HG03439 (cell line): Measurements from ENCODE around the gene EFNA2.

Source experiments
- ATAC-seq: cut with Tn5 transposase; IDR thresholded peaks from one replicate; pipeline ENCODE4 v1.9.1; 2021; ENCODE audit warnings: mild to moderate bottlenecking, moderate library complexity; ENCODE audit not compliant: unreplicated experiment

Gene EFNA2

DNA sequence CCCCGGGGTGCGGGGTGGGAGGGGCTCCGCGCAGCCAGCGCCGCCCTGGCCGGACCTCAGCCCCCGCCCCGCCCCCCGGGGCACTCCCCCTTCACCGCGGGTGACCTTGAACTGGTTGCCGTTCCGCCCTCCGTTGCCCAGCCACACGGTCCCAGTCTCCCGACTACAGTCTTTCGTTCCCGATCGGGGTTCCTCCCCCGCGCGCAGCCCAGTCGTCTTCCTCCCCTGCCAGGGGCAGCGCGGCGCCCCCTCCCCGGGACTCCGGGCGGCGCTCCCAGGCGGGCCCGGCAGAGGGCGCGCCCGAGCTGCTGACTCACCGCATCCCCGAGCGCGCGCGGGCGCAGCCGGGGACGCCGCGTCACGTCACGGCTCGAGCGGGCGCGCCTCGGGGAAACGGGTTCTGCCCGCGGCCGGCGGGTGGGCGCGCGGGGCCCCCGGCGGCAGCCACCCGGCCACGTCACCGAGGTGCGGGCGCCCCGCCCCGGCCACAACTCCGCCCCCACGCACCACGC is 36.8 kb upstream of the EFNA2 start:
- peak; percentile 36 for ATAC-seq

DNA sequence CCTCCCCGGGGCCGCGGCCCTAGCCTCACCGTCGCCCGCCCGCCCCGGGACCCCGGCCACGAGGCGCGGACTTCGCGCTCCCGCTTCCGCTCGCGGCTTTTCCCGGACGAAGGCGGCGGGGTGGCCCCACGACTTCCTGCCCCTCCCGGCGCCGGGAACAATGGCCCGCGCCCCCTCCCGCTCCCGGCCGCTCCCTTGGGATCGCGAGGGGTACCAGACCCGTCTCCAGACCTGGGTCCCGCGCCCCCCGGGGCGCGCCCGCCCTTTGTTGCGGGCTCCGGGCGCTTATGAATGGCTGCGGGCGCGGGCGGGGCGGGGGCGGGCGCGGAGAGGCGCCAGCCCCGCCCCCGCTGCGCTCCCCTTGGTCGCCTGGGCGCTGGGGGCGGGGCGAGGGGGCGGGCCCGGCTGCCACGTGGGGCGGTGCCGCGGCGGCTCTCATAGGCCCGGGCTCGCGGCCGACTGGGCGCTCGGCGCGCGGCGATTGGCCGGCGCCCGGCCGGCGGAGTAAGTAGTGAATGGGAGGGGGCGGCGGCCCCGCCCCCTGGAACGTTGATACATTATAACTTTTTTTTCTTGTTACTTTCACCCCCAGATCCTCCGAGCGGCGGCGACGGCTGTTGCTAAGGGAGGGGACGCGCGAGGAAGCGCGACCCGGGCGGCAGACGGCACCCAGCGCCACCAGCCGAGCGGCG is 36.2 kb upstream of the EFNA2 start:
- ATAC-seq = peak; percentile 41

DNA sequence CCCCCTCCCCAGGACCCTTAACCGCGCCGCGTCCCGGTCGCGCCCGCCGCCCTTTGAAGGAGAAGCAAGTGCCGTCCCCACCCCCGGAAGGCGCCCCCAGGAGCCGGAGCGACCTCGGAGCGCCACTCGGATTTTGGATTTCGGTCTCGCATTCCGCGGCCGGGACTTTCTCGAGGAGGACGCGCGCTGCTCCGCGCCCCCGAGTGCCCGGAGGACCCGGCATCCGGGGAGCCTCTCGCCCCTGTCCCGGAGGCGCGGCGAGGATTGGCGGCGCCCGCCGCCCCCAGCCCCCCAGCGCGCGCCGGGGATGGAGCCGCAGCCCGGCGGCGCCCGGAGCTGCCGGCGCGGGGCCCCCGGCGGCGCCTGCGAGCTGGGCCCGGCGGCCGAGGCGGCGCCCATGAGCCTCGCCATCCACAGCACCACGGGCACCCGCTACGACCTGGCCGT is 35.7 kb upstream of the EFNA2 start:
- no peak for ATAC-seq

DNA sequence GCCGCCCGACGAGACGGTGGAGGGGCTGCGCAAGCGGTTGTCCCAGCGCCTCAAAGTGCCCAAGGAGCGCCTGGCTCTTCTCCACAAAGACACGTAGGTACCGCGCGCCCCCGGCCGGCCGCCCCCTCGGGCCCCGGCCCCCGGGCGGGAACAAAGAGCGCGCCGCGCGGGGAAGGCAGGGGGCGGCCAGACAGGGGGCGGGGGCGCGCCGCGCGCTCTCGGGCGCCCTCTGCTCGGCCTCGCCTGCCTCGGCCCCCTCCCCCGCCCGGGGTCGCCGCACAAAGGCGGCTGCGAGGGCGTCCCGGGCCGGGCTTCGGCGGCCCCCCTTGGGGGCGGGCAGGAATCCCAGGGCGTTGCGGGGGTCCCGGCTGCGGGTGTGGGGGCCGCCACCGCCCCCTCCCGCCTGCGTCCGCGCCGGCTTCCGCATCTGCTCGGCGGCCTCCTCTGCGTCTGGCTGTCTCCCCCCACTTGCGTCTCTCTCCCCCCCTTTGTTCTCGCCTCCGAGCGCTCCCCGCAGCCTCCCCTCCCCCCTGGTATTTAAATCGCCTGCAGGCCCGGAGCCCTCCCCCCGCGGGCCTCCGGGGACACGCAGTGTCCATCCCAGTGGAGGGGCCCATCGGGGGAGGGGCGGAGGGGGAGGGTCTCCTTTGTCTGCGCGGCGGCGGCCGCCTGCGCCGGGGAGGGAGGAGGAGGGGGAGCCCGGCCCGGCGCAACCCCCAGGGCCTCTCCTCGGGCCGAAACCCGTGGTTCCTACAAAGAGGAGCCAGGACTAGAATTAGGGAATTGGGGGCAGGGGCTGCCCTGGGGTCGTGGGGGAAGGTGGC is 35.0 kb upstream of the EFNA2 start:
- no peak for ATAC-seq

DNA sequence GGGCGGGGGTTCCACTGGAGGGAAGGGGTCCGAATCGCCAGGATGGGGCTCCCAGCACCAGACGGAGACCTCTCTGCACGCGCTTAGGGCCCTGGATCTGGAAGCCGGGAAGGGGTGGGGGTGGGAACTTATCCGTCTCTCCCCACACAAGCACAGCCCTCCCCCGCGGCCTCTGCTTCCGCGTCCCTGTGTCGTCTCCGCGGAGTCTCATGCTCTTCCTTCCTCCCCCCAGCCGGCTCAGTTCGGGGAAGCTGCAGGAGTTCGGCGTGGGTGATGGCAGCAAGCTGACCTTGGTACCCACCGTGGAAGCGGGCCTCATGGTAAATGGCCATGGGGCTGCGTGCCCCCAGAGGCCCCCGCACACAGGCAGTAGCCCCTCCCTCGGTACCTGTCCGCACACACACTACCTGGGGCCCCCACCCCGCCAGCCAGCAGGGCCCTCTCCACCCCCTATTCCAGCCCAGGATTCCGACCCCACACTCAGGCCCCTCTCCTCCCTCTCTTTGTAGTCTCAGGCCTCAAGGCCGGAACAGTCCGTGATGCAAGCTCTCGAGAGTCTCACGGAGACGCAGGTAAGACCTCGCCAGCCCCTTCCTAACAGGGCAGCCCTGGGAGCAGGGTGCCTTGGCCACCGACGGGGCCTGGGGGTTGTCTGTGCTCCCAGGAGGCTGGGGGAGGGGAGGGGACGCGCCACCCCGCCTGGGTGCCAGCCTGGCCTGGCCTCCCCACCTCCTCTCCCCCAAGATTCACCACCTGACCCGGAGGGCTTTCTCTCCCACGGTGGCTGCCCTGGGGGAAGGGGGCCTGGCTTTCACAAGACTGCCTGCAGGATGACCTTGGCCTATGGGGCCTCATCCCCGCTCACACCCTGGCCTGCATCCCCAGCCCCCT is 34.1 kb upstream of the EFNA2 start:
- ATAC-seq = no peak

DNA sequence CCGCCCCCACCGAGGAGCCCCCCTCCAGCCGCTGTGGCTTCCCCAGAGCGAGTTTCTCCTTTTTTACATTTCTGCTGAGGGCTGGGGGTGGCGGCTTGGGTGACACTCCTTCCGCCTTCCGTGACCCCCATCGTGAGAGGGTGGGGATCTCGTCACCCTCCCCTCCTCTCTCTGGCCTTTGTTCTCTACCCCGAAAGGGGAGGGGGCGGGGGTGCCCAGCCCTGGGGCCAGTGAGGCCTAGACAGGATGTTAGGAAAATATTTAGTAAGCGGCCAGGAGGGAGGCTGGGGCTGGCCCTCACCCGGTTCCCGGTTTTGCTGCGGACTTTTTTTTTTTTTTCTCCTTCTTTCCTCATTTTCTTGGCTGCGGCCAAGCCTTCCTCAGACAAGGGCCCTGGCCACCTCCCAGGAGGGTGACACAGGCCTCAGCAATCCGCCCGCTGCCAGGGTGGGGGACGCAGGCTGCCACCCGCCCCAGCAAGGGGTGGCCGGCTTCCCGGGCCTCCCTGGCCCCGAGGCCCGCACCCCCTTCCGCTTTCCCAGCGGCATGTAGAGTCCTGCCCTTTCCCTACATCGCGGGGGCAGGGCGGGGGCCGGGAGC is 33.4 kb upstream of the EFNA2 start:
- no peak for ATAC-seq

DNA sequence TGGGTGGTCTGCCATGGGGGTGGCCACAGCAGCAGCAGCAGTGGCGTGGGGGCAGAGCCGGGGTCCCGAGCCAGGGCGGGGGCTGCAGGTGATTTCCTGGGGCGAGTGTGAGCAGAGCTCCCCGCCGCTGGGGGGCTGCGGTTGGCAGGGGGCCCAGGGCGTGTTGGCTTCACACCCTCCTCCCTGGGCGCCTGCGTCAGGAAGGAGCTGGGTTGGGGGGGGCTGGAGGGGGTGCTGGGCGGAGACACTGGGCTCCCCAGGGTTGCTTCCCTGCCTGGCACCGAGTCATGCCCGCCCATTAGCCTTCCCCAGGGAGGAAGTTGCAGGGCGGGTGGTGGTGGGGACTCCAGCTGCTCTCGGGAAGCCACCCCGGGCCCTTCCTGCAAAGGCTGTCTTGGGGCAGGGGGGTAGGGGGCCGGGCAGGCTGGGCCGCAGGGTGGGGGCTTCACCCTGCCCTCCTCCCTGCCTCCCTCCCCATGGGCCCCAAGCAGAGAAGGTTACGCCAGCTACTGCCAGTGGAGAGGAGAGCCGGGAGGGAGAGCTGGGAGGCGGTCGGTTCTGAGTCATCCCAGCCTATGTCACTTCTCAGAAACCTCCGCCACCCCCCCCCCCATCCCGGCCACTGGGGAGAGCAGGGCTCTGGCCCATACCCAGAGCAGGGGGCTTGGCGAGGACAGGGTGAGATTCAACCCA is 32.7 kb upstream of the EFNA2 start:
- ATAC-seq = no peak

DNA sequence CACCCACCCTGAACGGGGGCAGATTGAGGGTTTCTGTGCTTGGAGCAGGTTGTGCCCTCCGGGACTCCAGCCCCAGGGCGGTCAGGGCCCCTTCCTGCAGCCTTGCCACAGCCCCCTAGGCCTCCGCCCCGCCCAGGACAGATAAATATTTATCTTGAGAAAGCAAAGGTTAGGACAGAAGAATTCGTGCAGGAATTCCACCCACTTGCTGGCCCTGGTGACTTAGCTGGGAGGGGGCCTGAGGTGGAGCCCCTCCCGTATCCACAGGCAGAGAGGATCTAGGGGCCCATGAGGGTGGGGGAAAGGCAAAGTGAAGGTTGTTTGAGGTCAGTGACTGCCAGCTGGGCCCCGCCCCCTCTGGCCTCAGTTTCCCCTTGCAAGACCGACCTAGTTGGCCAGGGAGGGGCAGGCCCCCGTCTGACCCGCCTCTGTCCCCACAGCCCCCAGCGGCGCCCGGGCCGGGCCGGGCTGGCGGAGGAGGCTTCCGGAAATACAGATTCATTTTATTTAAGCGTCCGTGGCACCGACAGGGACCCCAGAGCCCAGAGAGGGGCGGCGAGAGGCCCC is 32.1 kb upstream of the EFNA2 start:
- ATAC-seq = no peak

DNA sequence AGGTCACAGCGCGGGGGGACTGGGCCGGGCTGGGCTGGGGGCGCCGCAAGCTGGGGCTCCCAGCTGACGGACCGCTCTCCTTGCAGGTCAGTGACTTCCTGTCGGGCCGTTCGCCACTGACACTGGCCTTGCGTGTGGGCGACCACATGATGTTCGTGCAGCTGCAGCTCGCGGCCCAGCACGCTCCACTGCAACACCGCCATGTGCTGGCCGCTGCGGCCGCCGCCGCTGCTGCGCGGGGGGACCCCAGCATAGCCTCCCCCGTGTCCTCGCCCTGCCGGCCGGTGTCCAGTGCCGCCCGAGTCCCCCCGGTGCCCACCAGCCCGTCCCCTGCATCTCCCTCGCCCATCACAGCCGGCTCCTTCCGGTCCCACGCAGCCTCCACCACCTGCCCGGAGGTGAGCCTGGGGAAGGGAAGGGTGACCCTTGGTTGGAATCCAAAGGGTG is 31.6 kb upstream of the EFNA2 start:
- ATAC-seq = no peak

DNA sequence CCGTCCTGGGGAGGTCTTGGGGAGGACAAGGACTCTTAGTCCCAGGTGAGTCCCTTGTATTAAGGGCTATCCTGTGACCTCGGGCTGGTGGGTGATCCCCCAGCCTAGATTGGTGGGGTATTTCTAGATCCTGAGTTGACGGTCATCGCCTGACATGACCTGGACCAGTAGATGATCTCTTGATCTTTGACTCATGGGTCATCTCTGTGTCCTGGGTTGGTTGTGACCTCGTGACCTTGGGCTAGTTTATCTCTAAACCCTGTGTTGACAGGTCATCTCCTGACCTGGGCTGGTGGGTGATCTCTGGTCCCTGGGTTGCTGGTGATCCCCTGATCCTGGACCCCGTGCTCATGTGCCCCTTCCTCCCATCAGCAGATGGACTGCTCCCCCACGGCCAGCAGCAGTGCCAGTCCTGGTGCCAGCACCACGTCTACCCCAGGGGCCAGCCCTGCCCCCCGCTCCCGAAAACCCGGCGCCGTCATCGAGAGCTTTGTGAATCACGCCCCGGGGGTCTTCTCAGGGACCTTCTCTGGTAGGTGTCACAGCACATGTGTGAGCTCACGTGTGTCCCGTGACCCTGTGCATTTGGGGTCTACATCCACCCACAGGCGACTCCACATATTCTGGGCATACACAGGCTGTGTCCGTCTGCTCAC is 31.0 kb upstream of the EFNA2 start:
- ATAC-seq = no peak

DNA sequence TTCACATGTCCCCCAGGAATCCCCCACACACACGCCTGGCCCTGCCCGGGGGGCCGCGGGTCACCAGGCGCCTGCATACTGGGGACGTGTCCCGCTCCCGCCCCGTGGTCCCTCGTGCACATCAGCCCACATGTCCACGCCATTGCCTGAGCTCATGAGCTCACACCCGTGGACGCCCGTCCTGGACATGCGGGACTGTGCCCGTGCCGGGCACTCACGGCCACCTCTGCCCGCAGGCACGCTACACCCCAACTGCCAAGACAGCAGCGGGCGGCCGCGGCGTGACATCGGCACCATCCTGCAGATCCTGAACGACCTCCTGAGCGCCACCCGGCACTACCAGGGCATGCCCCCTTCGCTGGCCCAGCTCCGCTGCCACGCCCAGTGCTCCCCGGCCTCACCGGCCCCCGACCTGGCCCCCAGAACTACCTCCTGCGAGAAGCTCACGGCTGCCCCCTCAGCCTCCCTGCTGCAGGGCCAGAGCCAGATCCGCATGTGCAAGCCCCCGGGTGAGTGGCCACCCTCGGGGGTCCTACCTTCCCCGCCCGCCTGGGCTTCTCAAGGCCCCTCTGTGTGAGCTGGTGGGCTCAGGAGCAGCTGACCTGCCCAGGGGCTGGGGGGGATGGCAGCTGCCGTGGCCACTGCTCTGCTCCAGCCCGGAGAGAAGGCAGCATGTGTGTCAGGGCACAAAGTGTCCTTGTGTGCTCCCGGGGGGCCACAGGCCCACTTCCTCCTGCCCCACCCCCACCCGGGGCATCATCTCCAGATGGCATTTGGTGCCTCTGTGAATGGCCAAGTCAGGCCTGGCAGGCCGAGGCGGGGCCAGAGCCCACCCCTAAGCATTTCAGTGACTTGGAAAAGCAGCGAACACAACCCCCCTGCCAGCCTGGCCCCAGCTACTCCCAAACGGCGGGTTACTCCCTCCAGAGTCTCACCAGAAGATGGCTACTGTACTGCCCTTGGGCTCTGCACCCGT is 30.2 kb upstream of the EFNA2 start:
- ATAC-seq = no peak

DNA sequence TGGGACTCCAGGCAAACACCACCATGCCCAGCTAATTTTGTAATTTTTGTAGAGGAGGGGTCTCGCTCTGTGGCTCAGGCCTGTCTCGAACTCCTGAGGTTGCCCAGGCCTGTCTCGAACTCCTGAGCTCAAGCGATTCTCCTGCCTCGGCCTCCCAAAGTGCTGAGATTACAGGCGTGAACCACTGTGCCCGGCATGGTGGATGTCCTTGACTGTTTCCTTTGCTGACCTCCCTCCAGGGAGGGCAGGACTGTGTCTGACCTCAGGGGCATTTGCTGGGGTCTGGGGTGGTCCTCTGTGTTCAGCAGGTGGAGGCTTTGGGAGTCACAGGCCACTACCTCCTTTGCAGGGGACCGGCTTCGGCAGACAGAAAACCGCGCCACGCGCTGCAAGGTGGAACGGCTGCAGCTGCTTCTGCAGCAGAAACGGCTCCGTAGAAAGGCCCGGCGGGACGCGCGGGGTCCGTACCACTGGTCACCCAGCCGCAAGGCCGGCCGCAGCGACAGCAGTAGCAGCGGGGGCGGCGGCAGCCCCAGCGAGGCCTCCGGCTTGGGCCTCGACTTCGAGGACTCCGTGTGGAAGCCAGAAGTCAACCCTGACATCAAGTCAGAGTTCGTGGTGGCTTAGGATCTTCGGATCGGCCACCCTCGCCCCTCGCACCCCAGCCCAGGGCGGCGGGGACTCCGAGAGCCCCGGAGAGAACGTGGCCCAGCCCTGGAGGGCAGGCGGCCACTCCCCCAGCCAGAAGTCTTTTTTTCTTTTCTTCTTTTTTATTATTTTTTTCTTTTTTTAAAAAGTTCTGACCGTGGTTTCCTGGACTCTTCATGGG is 28.8 kb upstream of the EFNA2 start:
- ATAC-seq = no peak

DNA sequence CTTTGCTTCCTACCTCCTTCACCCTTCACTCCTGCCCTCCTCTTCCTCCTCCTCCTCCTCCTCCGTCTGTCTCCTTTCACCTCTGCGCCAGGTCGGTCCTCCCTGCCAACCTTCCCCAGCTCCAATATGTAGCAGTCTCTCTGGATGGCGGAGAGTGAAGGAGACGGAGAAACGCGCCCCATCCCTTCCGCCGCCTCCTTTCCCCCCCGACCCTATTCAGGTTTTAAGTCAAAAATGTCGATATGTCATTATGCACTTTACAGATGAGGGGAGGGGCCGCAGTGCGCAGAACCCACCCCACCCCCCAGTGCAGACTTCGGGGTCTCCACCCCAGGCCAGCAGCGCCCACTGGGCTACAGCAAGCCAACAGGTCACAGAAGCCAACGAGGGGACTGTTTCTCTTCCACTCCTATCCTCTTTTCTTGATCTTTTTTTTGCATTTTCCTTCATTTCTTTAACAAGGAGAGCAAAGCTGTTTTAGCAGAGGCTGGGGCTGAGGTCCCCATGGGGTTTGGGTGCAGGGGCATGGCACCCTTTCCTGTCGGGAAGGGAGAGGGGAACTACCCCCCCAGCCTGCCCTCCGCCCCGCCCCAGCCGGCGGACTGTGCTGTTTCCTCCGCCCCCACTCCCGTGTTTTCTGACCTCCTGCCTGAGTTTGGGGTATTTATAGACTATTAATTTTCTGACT is 28.1 kb upstream of the EFNA2 start:
- ATAC-seq = no peak

DNA sequence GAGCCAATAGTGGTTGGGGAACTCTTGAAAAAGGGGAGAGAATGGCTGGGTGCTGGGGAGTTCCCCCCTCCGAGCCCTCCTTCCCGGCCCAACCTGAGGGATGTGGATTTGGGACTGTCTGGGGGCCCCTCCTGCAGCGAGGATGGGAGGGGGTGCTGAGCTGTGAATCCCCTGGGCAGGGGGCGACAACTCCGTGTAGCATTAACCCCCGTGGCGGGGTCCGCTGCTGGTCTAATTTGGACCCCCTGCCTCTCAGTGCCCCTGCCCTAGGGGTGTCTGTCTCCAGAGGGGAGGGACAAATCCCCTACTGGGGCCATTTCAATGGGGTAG is 27.5 kb upstream of the EFNA2 start:
- ATAC-seq = no peak

DNA sequence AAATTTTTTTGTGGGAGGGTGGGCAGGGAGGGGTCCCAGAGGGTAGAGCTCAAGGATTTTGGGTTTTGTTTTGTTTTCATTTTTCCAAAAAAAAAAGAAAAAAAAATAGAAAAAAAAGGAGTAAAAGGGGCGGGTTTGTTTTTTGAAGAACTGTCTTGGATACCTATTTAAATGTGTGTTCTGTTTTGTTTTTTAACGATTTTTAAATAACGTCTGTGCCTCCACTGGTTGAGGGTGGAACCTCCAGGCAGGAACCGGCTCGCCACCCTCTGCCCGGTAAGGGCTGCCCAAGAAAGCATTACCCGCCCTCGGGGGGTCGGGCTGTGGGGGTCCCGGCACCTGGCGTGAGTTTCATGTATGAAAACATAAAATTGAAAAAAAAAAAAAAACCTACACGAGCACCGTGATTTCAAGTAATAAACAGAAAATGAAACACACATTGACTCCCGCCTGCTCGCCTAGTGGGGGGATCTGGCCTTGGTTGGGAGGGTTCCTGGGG is 26.9 kb upstream of the EFNA2 start:
- ATAC-seq = no peak

DNA sequence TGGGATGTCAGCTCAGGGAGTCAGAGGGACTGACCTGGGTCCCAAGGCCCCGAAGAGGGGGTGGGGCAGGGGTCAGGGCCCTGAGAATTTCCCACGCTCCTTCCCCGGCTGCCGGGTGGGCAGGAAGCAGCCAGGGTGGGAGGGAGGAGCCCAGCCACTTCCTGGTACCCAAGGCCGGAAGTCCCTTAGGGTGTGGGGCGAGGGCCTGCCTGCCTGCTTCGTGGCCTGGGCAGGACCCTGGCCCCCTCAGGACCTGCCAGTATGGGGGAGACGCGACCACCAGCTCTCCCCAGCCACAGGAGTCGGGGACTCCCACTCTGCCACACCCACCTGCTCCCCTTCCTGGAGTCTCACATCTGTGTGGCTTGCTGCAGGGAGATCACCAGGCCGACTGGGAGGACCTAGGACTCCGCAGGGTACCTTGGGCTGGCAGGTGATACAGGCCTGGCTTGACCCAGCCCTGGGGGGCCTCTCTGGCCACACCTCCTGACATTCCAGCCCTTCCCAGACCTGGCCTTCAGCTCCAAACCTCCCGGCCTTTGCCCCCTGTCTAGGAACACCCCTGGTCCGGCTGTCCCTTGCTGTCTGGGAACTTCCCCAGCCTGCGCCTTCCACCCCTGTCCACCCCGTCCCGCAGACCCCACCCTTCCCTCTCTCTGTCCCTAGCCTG is 26.3 kb upstream of the EFNA2 start:
- peak; percentile 25 for ATAC-seq
